GM21717 (cell line): ENCODE measurements around the gene EYS.

Experiments used
- ATAC-seq: cut with Tn5 transposase; IDR thresholded peaks from one replicate; pipeline ENCODE4 v1.9.1; 2021; ENCODE audit warnings: mild to moderate bottlenecking, moderate library complexity; ENCODE audit not compliant: unreplicated experiment

Gene EYS

GRCh38 chr6:64988148-64988547, 718.9 kb downstream of the EYS start:
- no peak for ATAC-seq

DNA sequence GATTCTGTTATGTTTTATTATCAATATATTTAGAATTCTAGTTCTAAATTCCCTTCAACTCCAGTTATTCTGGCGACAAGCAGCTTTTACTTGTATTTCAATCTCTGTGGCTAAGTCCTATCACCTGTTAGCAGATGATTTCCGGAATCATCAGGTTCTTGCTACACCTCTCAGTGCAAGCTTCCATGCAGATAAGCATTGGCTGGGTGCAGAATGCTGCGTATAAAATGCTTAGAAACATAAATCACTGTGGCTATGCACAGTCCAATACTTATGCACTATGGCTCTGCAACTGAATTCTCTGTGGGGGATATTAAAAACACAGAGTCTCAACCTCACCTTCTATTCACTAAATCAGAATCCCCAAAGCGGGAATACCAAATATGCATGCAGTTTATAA, 720.0 kb downstream of the EYS start:
- no peak for ATAC-seq

GRCh38 chr6:64985726-64986125, 721.3 kb downstream of the EYS start:
- no peak for ATAC-seq

DNA sequence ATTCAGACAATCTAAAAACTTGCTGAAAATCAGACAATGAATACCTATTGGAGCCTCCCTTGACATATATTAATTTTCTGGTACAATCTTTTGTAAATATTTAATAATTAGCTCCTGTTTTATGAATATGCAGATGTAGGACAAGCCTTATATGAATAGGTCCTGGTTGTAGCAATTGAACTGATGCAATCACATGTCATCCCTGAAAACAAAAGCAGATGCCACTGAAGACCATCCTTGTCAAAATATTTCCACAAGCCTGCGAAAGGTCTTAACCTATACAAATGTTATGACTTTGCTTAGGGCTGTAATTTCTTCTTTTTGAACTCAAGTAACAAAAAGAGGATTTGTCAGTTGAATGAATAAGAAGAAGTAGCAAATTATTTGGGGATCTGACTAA, 722.1 kb downstream of the EYS start:
- ATAC-seq, result no peak

GRCh38 chr6:64983089-64983488, 723.9 kb downstream of the EYS start:
- ATAC-seq, result no peak

GRCh38 chr6:64973142-64973541, 733.9 kb downstream of the EYS start:
- no peak for ATAC-seq

GRCh38 chr6:64969139-64969538, 737.9 kb downstream of the EYS start:
- ATAC-seq, result no peak

DNA sequence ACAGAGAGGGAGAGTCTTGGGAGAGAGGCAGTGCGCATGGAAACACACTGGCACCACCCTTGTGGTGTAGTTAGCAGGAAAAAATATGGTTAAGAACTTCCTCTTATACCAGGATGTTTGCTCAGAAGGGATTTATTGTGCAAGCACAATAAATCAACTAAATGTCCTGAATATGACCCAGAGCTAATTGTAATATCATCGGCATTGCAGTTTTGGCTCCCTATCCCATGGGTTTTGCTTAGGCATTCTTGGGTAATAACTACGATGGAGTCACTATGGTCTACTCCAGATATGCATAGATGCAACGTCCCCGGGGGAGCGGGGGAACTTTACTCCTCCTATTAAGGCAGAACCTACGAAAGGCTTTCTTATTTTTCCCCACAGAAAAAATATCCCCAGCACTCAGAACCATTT, 751.6 kb downstream of the EYS start:
- no peak for ATAC-seq

DNA sequence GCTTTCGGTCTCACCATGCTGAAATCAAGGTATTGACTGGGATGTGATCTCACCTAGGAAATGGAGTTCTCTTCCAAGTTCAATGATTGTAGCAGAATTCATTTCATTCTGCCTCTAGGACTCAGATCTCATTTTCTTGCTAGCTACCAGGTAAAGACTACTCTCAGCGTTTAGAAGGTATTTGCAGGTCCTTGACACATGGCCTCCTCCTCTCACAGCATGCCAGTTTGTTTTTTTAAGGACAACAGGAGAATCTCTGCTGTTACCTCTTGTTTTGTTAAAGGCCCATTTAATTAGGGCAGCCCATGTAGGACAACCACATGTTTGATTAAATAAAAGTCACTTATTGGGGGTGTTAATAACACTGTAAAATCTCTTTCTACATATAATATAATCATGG, 757.8 kb downstream of the EYS start:
- ATAC-seq, result no peak

- ATAC-seq, result no peak
Observed at GRCh38 chr6:64948261-64948660, 758.8 kb downstream of the EYS start.

DNA sequence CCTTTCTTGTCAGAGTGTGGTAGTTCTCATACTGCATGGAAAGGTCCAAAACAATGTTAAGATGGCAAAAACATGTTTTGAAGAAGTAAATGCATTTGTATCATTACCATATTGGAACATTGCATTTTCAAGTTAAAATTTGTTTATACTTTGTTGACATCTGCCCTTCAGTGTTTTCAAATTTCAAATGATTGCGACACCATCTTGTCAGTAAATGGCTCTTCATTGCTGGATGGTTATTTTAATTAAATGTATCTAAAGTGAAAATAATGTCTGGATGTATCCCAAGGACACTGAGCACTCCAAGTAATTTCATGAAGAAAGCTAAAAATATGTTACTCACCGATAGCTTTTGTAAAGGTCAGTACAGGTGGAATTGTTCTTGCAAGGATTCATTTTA, 761.6 kb downstream of the EYS start:
- ATAC-seq, result no peak

GRCh38 chr6:64932486-64932885, 774.5 kb downstream of the EYS start:
- ATAC-seq, result no peak

DNA sequence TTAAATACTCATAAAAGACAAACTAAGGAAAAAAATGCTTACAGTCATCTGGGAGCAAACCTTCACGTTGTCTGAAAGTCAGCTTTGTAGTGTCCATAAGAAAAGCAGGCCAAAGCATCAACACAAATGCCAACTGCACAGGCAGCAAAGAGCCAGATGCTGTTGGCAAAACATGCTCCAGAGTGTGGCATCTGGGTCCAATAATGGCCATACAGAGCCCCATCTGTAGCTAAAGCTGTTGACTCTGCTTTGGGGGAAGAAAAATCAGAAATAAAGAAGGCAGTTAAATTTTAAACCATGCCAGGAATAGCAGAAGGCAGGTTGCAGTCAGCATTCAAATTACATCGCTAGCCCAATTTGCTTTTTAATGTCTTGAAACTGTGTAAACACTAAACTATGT, 776.3 kb downstream of the EYS start:
- ATAC-seq, result no peak

GRCh38 chr6:64926051-64926450, 781.0 kb downstream of the EYS start:
- no peak for ATAC-seq

- no peak for ATAC-seq
Observed at GRCh38 chr6:64920257-64920656, 786.8 kb downstream of the EYS start.

DNA sequence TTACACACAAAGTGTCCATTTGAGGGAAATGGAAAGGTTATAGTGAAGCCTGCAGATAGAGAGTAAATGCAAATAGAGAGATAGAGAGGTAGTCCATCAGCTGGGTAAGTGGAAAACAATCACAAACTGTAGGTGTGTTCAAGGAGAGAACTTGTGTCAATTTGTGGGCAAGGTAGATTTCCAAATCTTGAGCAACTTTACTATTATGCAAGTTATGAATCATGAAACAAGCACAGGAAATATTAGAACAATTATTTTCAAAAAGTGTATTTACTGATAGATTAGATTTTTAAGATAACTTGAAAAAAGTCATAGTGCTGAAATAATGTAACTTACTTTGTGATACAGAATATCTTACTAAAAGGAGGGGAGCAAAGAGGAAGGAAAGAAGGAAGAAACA, 792.9 kb downstream of the EYS start:
- no peak for ATAC-seq

DNA sequence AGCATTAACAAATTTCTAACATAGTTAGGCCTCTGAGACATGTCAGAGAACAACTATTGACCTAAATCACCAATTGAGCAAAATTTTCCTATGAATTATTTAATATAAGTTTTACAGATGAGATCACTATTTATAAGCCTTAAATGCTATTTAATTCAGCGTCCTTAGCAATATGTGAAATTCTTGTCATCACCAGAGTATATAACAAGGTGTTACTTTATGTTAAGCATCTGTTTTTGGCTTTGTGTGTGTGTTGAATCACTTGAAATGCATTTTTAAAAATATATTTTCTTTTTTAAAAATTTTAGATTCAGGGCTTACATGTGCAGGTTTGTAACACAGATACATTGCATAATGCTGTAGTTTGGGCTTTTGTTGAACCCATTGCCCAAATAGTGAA, 794.1 kb downstream of the EYS start:
- ATAC-seq, result no peak

DNA sequence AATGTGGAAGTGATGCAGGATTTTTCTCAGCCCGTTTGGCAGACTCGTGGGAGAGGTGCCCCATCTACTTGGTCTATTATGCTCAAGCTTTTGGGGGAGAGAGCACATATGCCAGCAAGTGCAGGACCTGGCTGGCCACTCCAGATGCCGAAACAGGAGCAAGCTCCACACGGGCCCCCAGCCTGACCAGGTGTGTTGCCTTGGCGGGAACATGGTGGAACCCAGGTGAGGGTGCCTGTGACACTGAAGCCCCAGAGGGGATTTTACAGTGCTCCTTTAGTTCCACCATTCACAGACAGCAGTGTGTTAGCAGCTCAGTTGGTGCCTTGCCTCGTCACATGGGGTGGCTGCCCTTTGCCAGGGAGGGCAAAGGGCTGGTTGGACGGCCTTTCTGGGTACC, 798.9 kb downstream of the EYS start:
- no peak for ATAC-seq

- ATAC-seq, result no peak
Observed at GRCh38 chr6:64904616-64905015, 802.4 kb downstream of the EYS start.

- no peak for ATAC-seq
Observed at GRCh38 chr6:64902596-64902995, 804.4 kb downstream of the EYS start.

- no peak for ATAC-seq
Observed at GRCh38 chr6:64896939-64897338, 810.1 kb downstream of the EYS start.

GRCh38 chr6:64895945-64896344, 811.1 kb downstream of the EYS start:
- no peak for ATAC-seq

GRCh38 chr6:64890609-64891008, 816.4 kb downstream of the EYS start:
- no peak for ATAC-seq

- ATAC-seq, result no peak
Observed at GRCh38 chr6:64889144-64889543, 817.9 kb downstream of the EYS start.
